ENCODE results near the gene COG5. TPM values are rescaled to one million over a fixed set of nuclear protein-coding genes. Genes with fewer than 3 reads are reported as not detected.

The COG5 gene
- total RNA-seq, 2 experiments from 2014 or later = 40.9 to 60.2 TPM

GRCh38 chr7:107430057-107430456 is 133.7 kb downstream of the COG5 start:
- peaks cover 27% of the 10 kb centered on the region for H3K9me3 ChIP-seq (ENCODE audit: low read length)
- H3K79me2 ChIP-seq (ENCODE audit: insufficient read depth, low read depth, low read length) = no peaks in the 10 kb centered on the region
- peaks cover 8% of the 10 kb centered on the region for H3K4me1 ChIP-seq (ENCODE audit: insufficient read depth, low read length, poor library complexity, severe bottlenecking)
- ChIA-PET CTCF (ENCODE audit: unreplicated experiment) (no interaction called here), POLR2A (interaction anchor here (1.1 kb wide), 1 partner anchor 24 kb away, joined by 3 read pairs; no protein-coding TSS in a partner anchor)
- no peak overlapping the region for H3K4me3 ChIP-seq (ENCODE audit: low read depth, low read length, poor library complexity, severe bottlenecking)
- no peak overlapping the region for H2AFZ ChIP-seq (ENCODE audit: low read length)
- TF ChIP-seq, protein P1, sequence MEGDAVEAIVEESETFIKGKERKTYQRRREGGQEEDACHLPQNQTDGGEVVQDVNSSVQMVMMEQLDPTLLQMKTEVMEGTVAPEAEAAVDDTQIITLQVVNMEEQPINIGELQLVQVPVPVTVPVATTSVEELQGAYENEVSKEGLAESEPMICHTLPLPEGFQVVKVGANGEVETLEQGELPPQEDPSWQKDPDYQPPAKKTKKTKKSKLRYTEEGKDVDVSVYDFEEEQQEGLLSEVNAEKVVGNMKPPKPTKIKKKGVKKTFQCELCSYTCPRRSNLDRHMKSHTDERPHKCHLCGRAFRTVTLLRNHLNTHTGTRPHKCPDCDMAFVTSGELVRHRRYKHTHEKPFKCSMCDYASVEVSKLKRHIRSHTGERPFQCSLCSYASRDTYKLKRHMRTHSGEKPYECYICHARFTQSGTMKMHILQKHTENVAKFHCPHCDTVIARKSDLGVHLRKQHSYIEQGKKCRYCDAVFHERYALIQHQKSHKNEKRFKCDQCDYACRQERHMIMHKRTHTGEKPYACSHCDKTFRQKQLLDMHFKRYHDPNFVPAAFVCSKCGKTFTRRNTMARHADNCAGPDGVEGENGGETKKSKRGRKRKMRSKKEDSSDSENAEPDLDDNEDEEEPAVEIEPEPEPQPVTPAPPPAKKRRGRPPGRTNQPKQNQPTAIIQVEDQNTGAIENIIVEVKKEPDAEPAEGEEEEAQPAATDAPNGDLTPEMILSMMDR (conservative IDR thresholded peaks at IDR 0.05; ENCODE audit: low read length) = no peak
- no peak for TF ChIP-seq EZH2phosphoT487 (IDR thresholded peaks at IDR 0.05; ENCODE audit: borderline replicate concordance, low read depth, low read length)
- H3K36me3 ChIP-seq (ENCODE audit: insufficient read depth, low read length) = peaks cover 5% of the 10 kb centered on the region; the same call in 1 of the 2 replicates
- H3K9me2 ChIP-seq (ENCODE audit: insufficient read depth, low read length) = no peaks in the 10 kb centered on the region
- no peak for DNase-seq (ENCODE audit: low spot score)
- intact Hi-C loops (cut with micrococcal nuclease; ENCODE audit: unreplicated experiment) = no loop called here
- BruUV-seq (replicated peaks) = no TSS peak
- H3K4me2 ChIP-seq (ENCODE audit: low read length) = no peak overlapping the region
- no peak overlapping the region for H3K27ac ChIP-seq (ENCODE audit: low read depth, low read length, poor library complexity, severe bottlenecking)
- no peaks in the 10 kb centered on the region for H4K20me1 ChIP-seq (ENCODE audit: insufficient read depth, low read length)

- BruUV-seq (replicated peaks) = no TSS peak
- H3K4me2 ChIP-seq (ENCODE audit: low read length) = no peak overlapping the region
- peaks cover 5% of the 10 kb centered on the region; the same call in 1 of the 2 replicates for H3K36me3 ChIP-seq (ENCODE audit: insufficient read depth, low read length)
- H4K20me1 ChIP-seq (ENCODE audit: insufficient read depth, low read length) = no peaks in the 10 kb centered on the region
- H3K27ac ChIP-seq (ENCODE audit: low read depth, low read length, poor library complexity, severe bottlenecking) = no peak overlapping the region
- peaks cover 8% of the 10 kb centered on the region for H3K4me1 ChIP-seq (ENCODE audit: insufficient read depth, low read length, poor library complexity, severe bottlenecking)
- no peak for DNase-seq (ENCODE audit: low spot score)
- no peaks in the 10 kb centered on the region for H3K9me2 ChIP-seq (ENCODE audit: insufficient read depth, low read length)
- TF ChIP-seq, protein P1 (conservative IDR thresholded peaks at IDR 0.05; ENCODE audit: low read length) = no peak
- no peak for TF ChIP-seq EZH2phosphoT487 (IDR thresholded peaks at IDR 0.05; ENCODE audit: borderline replicate concordance, low read depth, low read length)
- peaks cover 25% of the 10 kb centered on the region for H3K9me3 ChIP-seq (ENCODE audit: low read length)
- no peak overlapping the region for H2AFZ ChIP-seq (ENCODE audit: low read length)
- intact Hi-C loops (cut with micrococcal nuclease; ENCODE audit: unreplicated experiment) = no loop called here
- CTCF ChIA-PET (ENCODE audit: unreplicated experiment) = interaction anchor here (0.6 kb wide), 1 partner anchor 64 kb away, joined by 4 read pairs; no protein-coding TSS in a partner anchor
- H3K79me2 ChIP-seq (ENCODE audit: insufficient read depth, low read depth, low read length) = no peaks in the 10 kb centered on the region
- POLR2A ChIA-PET = interaction anchor here (0.7 kb wide), 1 partner anchor 1194 kb away, joined by 3 read pairs; no protein-coding TSS in a partner anchor
- H3K4me3 ChIP-seq (ENCODE audit: low read depth, low read length, poor library complexity, severe bottlenecking) = no peak overlapping the region
These were observed 135.1 kb downstream of the COG5 start for GRCh38 chr7:107428642-107429041.

DNA sequence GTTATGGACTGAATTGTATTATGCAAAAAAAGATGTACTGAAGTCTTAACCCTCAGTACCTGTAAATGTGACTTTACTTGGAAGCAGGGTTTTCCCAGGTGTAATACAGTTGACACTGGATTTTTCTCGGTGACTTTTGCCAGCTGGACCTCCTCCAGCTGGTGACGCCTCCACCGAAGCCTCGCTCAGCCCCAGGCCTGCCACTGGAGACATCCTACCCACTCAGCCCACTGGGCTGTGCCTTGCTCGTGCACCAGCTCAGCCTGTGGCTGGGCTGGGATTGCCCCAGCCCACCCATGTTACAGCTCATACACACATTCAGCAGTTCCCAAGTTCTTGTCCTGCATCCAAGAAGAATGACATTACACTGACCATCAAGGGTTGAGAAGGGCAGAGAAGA is 136.3 kb downstream of the COG5 start:
- BruUV-seq (replicated peaks) = no TSS peak
- H3K27ac ChIP-seq (ENCODE audit: low read depth, low read length, poor library complexity, severe bottlenecking) = no peak overlapping the region
- H3K4me2 ChIP-seq (ENCODE audit: low read length) = no peak overlapping the region
- intact Hi-C loops (cut with micrococcal nuclease; ENCODE audit: unreplicated experiment) = no loop called here
- CTCF ChIA-PET (ENCODE audit: unreplicated experiment) = no interaction called here
- peaks cover 5% of the 10 kb centered on the region; the same call in 1 of the 2 replicates for H3K36me3 ChIP-seq (ENCODE audit: insufficient read depth, low read length)
- H3K9me2 ChIP-seq (ENCODE audit: insufficient read depth, low read length) = no peaks in the 10 kb centered on the region
- no peak overlapping the region for H2AFZ ChIP-seq (ENCODE audit: low read length)
- H3K4me1 ChIP-seq (ENCODE audit: insufficient read depth, low read length, poor library complexity, severe bottlenecking) = peaks cover 8% of the 10 kb centered on the region
- no peak overlapping the region for H3K4me3 ChIP-seq (ENCODE audit: low read depth, low read length, poor library complexity, severe bottlenecking)
- H3K9me3 ChIP-seq (ENCODE audit: low read length) = peaks cover 16% of the 10 kb centered on the region
- DNase-seq (ENCODE audit: low spot score) = no peak
- H4K20me1 ChIP-seq (ENCODE audit: insufficient read depth, low read length) = no peaks in the 10 kb centered on the region
- POLR2A ChIA-PET = no interaction called here
- TF ChIP-seq EZH2phosphoT487 (IDR thresholded peaks at IDR 0.05; ENCODE audit: borderline replicate concordance, low read depth, low read length) = no peak
- TF ChIP-seq, protein P1 (conservative IDR thresholded peaks at IDR 0.05; ENCODE audit: low read length) = no peak
- no peaks in the 10 kb centered on the region for H3K79me2 ChIP-seq (ENCODE audit: insufficient read depth, low read depth, low read length)

Data from OCI-LY7 (cell line).